HUES48 (cell line): Measurements from ENCODE around the gene TSPAN5.

Experiments used
- H3K27ac ChIP-seq: one replicate; pipeline ENCODE4 v1.7.0; 2013; ENCODE audit warnings: low read depth, low read length, inconsistent platforms
- H3K27me3 ChIP-seq: 2 replicates; pipeline ENCODE4 v1.6.1; 2013; ENCODE audit warnings: mild to moderate bottlenecking, low read length; ENCODE audit not compliant: control insufficient read depth, insufficient read depth
- H3K36me3 ChIP-seq: 2 replicates; pipeline ENCODE4 v1.6.1; 2013; ENCODE audit warnings: low read length; ENCODE audit not compliant: control insufficient read depth, insufficient read depth
- H3K4me1 ChIP-seq: 2 replicates; pipeline ENCODE4 v1.6.1; 2013; ENCODE audit warnings: mild to moderate bottlenecking, low read length; ENCODE audit not compliant: control insufficient read depth, insufficient read depth
- H3K4me3 ChIP-seq: 2 replicates; pipeline ENCODE4 v1.5.1; 2013; ENCODE audit warnings: mild to moderate bottlenecking, low read depth, low read length
- H3K9ac ChIP-seq: 2 replicates; pipeline ENCODE4 v1.6.1; 2013; ENCODE audit warnings: mild to moderate bottlenecking, low read depth, low read length, moderate library complexity
- H3K9me3 ChIP-seq: 2 replicates; pipeline ENCODE4 v1.6.1; 2013; ENCODE audit warnings: low read length; ENCODE audit not compliant: control insufficient read depth, insufficient read depth

Gene TSPAN5

DNA sequence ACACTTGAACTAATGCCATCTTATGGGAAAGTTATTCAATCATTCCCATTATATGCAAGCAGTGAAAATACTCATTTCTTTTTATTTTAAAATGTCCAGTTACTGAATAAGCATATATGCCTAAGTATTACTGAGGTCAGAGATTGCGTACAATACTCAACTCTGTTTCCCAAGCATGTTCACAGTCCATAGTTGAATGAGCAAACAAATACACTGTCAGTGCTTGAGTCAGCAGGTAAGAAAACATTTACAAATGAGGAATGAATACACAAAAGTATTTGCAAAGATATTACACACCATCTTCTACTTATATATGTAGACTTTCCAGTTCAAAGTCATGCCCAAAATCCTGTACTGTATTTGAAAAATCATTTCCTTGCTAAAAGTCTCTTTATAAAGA, 74.1 kb downstream of the TSPAN5 start:
- Histone ChIP-seq H3K27ac (no peak overlapping the region), H3K4me1 (0 out of 2 replicates have a peak, but pooled peaks cover 9% of the 10 kb centered on the region), H3K27me3 (no peaks in the 10 kb centered on the region), H3K9ac (no peak overlapping the region), H3K9me3 (no peaks in the 10 kb centered on the region), H3K4me3 (no peak overlapping the region), H3K36me3 (no peaks in the 10 kb centered on the region)

DNA sequence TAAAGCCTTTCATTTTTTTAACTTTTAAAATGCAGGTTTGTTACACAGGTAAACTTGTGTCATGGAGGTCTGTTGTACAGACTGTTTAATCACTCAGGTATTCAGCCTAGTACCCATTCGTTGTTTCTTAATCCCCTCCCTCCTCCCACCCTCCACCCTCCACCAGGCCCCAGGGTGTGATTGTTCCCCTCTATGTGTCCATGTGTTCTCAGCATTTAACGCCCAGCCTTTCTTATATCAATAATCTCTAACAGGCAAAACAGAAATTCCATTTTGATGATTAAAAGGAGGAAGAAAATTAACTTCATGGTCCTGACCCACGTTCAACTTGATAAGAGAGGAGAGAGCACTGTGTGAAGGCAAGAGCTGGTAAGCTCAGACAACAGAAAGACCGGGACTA, 75.1 kb downstream of the TSPAN5 start:
- no peak overlapping the region for H3K4me3 ChIP-seq
- 0 out of 2 replicates have a peak, but pooled peaks cover 9% of the 10 kb centered on the region for H3K4me1 ChIP-seq
- no peak overlapping the region for H3K27ac ChIP-seq
- no peaks in the 10 kb centered on the region for H3K36me3 ChIP-seq
- no peak overlapping the region for H3K9ac ChIP-seq
- no peaks in the 10 kb centered on the region for H3K9me3 ChIP-seq
- H3K27me3 ChIP-seq, result no peaks in the 10 kb centered on the region

DNA sequence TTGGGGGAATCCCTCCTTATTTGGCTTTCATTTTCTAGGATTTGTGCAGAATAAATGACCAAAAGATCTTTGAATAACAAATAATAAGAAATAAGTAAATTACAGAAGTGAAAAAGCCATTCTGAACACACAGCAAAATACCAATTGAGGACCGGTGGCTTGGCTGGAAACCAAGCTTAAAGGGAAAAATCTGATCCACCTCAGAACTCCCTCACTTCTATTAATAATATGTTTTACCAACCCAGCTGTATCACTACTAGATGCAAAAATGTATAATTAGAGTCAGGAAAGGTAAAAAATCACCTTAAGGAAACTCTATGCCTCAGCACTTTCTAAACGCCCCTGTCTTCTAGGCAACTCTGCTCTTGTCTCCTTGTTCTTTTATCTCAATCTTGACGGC, 77.3 kb downstream of the TSPAN5 start:
- H3K27me3 ChIP-seq, result no peaks in the 10 kb centered on the region
- no peak overlapping the region for H3K9ac ChIP-seq
- H3K4me1 ChIP-seq, result no peaks in the 10 kb centered on the region
- no peaks in the 10 kb centered on the region for H3K36me3 ChIP-seq
- no peak overlapping the region for H3K4me3 ChIP-seq
- no peaks in the 10 kb centered on the region for H3K9me3 ChIP-seq
- H3K27ac ChIP-seq, result no peak overlapping the region

DNA sequence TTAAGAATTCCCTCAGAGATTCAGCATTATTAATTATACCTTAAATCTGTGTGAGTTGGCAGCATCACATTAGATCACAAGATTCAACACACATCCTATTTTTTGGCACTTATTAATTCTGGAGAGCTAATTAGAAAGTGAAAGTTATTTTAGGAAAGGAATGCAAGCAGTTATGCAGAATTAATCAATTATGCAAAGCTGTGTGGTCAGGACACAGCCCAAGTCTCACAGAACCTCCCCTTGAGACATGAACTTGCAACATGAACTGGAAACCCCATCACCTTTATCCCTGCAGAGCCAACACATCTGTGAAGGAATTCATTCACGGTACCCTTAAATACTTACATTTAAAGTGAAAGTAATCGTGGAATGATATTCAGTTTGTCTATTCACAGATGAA, 80.5 kb downstream of the TSPAN5 start:
- Histone ChIP-seq H3K4me3 (no peak overlapping the region), H3K36me3 (no peaks in the 10 kb centered on the region), H3K4me1 (0 out of 2 replicates have a peak, but pooled peaks cover 7% of the 10 kb centered on the region), H3K9me3 (no peaks in the 10 kb centered on the region), H3K27ac (no peak overlapping the region), H3K9ac (no peak overlapping the region), H3K27me3 (no peaks in the 10 kb centered on the region)

DNA sequence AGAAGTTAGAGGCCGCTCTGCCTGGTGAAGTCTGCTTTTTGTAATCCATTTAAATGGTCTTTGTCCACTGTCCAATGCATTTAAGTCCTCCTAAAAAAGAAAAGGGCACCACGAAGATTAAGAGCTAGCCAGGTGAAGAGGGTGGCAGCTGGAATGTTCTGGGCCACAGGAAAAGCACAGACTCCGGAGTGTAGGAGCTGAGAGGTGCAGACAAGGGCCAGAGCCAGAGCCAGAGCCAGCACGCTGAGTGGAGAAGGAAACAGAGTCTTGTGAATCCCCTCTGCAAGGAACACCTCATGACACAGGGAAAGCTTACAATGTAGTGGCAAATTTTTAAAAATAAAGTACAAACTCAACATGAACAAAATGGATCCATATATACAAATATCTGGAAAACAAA, 83.6 kb downstream of the TSPAN5 start:
- Histone ChIP-seq H3K27ac (no peak overlapping the region), H3K36me3 (no peaks in the 10 kb centered on the region), H3K27me3 (no peaks in the 10 kb centered on the region), H3K4me1 (0 out of 2 replicates have a peak, but pooled peaks cover 7% of the 10 kb centered on the region), H3K4me3 (no peak overlapping the region), H3K9me3 (no peaks in the 10 kb centered on the region), H3K9ac (no peak overlapping the region)

DNA sequence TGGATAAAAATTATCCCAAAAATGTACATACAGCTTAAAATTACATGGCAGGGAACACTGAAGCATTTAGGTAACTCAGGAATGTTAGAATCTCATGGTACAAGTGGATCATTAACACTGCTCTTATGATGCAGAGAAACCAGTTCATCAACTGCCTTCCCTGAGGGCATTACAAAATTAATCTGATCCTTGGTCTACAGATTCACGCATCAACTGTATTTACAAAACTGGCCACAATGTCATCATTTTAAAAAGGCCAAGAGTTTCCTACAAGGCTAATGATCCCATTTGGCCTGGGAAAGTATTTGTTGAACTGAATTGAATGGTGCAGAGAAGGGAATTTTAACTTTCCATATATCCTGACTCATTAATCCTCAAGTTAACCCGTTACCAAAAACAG, 84.6 kb downstream of the TSPAN5 start:
- Histone ChIP-seq H3K27ac (no peak overlapping the region), H3K4me3 (no peak overlapping the region), H3K27me3 (no peaks in the 10 kb centered on the region), H3K36me3 (no peaks in the 10 kb centered on the region), H3K4me1 (0 out of 2 replicates have a peak, but pooled peaks cover 7% of the 10 kb centered on the region), H3K9ac (no peak overlapping the region), H3K9me3 (no peaks in the 10 kb centered on the region)

DNA sequence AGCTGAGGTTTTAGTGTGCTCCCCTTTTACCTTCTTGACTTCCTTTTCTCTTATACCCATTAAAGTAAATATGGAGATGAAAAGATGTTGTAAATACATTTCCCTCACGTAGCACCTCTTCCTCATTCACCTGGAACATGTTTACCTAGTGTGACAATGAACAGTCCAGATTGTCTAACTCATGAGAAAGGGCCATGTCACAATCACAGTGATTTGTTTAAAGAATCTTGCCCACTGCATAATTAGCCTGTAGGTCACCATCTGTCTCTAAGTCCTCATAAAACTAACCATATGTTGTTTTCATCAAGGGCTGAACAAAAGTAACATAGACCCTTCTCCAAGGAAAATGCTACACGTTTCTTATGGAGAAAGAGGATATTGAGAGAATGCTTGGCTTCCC, 85.7 kb downstream of the TSPAN5 start:
- Histone ChIP-seq H3K4me3 (no peak overlapping the region), H3K9ac (no peak overlapping the region), H3K36me3 (no peaks in the 10 kb centered on the region), H3K9me3 (no peaks in the 10 kb centered on the region), H3K4me1 (0 out of 2 replicates have a peak, but pooled peaks cover 7% of the 10 kb centered on the region), H3K27ac (no peak overlapping the region), H3K27me3 (no peaks in the 10 kb centered on the region)

DNA sequence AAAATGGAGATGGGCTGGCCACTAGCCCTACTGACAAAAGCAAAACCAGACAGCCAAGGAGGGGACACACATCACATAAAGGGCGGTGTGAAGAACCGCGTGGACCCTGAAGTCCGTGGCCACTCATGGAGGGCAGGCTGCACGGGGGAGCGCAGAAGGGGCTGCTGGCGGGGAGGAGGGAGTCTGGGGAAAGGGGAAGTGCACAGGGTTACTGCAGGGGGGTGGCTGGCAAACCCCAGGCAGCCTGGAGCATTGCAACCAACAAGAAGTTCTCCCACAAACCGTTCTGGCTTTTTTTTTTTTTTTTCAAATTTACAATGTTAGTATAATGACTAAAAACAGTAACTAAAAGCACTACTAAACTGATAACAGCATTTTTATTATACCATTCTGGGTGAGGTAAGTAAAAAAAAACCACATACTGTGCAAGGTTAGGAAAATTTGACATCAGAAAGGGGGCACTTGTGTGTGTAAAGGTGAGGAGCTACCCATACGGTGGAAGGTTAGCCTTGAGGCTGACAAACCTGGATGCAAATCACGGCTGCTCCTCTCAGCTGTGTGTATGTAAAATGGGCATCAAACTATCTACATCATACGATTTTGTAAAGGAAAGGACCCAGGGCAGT, 87.1 kb downstream of the TSPAN5 start:
- H3K27me3 ChIP-seq, result no peaks in the 10 kb centered on the region
- H3K9ac ChIP-seq, result no peak overlapping the region
- H3K4me3 ChIP-seq, result no peak overlapping the region
- peaks cover 13% of the 10 kb centered on the region for H3K4me1 ChIP-seq
- H3K27ac ChIP-seq, result no peak overlapping the region
- no peaks in the 10 kb centered on the region for H3K9me3 ChIP-seq
- no peaks in the 10 kb centered on the region for H3K36me3 ChIP-seq

DNA sequence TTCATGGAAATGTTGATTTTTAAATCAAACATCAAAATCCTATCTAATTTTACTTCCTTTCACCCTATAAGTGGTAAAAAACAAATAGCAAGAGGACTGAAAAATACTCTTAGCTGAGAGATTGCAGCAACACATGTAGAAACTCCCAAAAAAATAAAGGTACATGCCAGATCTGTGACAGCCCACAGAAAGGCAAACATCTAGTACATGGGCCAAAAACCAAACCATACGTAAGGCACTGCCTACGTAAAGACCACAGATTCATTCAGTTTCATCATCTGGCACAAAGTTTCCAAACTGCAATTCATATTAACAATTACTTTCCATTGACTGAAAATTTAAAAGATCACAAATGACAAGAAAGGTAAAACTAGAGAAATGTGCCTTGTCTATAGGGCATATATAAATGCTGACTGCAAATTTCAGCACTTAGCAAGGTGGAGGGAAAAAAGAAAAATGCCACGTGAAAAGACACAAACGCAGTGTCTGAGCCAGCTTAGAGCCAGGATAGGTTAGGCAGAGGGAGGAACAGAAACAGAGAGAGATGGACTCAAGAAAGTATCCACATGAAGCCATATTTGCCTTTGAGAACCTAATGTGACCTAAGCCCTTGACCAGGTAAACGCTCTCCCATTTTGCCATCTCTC, 88.1 kb downstream of the TSPAN5 start:
- Histone ChIP-seq H3K9me3 (no peaks in the 10 kb centered on the region), H3K27me3 (no peaks in the 10 kb centered on the region), H3K36me3 (no peaks in the 10 kb centered on the region), H3K4me1 (peaks cover 23% of the 10 kb centered on the region), H3K9ac (no peak overlapping the region), H3K4me3 (no peak overlapping the region), H3K27ac (no peak overlapping the region)

DNA sequence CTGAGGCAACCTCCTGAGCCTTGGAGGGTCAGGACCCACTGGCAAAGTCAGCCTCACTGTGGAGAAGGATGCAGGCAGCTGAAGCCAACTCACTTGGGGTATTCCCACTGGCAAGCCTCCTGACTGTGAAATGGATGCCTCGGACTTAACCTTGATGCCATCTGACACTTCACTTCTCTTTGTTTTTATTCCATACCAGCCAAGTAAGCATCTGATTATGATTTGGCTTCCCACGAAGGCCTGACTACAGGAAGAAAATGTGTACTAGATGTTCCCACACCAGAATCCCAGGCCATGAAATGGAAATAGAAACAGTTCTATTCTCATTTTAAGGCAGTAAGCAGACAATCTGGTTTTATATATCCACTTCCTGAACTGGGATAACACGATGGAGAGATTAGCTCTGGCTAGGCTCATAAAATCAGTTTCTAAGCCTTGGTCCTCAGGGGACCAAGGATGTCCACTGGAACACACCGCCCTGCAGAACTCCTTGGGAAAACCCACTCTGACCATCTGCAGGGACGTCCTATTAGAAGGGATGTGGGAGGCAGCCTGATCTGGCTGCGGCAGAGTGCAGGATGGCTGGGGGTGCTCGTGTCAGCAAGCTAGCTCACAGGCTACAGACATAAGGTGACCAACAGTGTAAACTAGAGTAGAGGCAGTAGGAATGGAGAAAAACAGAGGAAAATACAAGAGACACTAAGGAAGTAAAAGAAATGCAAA, 89.3 kb downstream of the TSPAN5 start:
- H3K27ac ChIP-seq, result no peak overlapping the region
- H3K27me3 ChIP-seq, result no peaks in the 10 kb centered on the region
- H3K36me3 ChIP-seq, result no peaks in the 10 kb centered on the region
- no peaks in the 10 kb centered on the region for H3K9me3 ChIP-seq
- peaks cover 22% of the 10 kb centered on the region for H3K4me1 ChIP-seq
- no peak overlapping the region for H3K4me3 ChIP-seq
- H3K9ac ChIP-seq, result no peak overlapping the region

DNA sequence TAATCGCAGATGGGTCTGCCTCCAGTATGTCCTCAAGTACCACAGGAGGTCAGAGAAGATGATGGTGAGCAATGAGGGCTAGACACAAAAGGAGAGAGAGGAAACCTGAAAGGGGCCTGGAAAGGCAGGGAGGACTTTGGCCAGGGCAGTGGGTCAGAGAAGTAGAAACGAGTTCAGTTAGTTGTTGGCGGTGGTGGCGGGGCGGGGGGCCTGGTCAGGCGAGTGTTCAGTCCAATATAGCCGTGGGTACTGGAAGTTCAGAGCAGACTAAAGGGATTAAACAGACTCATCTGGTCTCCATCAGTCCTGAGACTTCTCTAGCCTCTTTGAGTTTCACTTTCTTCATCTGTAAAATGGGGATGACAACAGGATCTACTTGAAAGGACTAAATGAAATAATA, 90.8 kb downstream of the TSPAN5 start:
- Histone ChIP-seq H3K27me3 (no peaks in the 10 kb centered on the region), H3K4me3 (no peak overlapping the region), H3K4me1 (peaks cover 18% of the 10 kb centered on the region), H3K27ac (no peak overlapping the region), H3K9me3 (no peaks in the 10 kb centered on the region), H3K9ac (no peak overlapping the region), H3K36me3 (no peaks in the 10 kb centered on the region)
